NCI-H2227 (cell line): ENCODE data around the gene DNAJC25.
"Not testable (repeated sequence)": the region's sequence is repeated elsewhere in the genome, so short reads cannot be mapped to it uniquely, and the experiment has no call there.

Experiments
- DNase-seq: peaks from one replicate; lab custom pipeline; 2025; ENCODE audit not compliant: unreplicated experiment; lab: John Stamatoyannopoulos, UW

The DNAJC25 gene

DNA sequence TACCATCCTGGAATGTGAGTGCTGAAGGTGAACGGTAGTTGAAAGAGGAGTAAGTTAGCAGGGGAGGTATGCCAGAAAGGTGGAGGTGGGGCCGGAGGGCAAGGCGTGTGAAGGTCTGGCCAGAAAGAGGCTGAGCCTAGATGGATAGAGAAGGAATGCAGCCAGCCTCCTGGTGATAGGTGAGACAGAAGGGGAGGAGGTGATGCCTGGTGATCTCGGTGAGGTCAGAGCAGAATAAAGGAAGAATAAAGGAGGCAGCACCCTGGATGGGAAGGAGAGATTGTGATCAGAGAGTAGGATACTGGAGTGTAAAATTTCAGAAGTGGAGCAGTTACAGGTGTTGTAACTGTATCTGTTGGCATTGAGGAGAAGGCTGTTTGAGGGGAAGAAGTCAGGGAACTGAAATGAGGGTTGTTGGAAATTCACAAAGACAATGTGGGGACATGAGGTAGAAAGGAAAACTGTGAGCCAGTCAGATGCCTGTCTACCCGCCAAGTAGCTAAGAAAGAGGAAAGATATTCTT lies 32.2 kb downstream of the DNAJC25 start:
- no peak for DNase-seq

DNA sequence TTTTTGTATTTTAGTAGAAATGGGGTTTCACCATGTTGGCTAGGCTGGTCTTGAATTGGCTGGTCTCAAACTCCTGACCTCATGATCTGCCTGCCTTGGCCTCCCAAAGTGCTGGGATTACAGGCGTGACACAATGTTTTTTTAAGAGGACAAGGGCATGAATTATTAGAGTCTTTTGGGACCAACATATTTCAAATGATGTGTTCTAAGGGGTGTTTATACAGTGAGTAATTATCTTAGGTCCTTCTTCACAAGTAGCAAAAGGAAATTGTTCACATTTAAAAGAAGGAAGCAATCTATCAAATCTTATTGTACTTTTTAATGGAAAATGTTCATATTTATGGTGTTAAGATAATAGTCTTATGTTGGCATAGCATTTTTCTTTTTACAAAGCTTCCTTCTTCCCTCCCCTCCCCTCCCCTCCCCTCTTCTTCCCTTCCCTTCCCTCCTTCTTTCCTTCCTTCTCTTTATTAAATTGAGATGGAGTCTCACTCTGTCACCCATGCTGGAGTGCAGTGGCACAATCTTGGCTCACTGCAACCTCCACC lies 37.0 kb downstream of the DNAJC25 start:
- DNase-seq, result no peak

DNA sequence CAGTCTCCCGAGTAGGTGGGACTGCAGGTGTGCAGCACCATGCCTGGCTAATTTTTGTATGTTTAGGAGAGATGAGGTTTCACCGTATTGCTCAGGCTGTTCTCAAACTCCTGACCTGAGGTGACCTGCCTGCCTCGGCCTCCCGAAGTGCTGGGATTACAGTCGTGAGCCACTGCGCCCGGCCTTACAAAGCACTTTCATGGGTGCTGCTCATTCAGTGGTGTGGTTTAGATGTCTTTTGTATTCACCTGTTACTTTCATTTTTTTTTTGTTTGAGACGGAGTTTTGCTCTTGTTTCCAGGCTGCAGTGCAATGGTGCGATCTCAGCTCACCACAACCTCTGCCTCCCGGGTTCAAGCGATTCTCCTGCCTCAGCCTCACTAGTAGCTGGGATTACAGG lies 37.5 kb downstream of the DNAJC25 start:
- DNase-seq, result not testable (repeated sequence)

DNA sequence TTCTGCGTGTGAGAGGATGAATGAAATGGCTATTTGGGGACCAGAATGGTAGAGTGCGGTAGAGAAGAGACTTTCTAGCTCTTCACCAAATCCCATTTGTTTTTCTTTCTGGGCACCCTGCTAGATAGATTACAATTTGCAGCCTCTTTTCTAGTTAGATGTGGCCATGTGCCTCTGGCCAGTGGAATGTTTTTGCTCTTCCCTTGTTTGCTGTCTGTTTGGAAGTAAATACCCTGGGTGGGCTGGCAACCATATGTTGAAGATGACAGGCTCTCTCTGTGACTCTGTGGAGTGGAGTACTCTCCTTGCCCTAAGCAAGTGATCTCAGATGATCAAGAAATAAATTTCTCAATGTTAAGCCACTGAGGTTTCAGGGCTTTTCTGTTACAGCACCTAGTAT lies 43.2 kb downstream of the DNAJC25 start:
- DNase-seq, result no peak

DNA sequence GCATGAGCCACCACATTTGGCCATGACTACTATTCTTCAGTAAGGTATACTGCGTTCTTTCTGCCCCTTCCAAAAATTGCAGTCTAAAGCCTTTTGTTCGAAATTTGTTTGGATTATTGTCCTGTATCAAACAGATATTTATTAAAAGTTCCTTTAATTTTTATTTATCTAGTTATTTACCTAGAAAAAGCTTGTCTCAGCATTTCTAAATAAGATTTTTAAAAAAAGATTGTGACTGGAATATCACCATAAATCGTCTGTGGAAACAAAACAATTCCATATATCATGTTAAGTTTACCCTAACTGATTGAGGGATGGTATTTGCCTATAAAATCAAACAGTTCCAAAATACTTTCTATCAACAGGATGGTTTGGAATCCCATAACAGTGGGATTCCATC lies 45.0 kb downstream of the DNAJC25 start:
- DNase-seq, result no peak

DNA sequence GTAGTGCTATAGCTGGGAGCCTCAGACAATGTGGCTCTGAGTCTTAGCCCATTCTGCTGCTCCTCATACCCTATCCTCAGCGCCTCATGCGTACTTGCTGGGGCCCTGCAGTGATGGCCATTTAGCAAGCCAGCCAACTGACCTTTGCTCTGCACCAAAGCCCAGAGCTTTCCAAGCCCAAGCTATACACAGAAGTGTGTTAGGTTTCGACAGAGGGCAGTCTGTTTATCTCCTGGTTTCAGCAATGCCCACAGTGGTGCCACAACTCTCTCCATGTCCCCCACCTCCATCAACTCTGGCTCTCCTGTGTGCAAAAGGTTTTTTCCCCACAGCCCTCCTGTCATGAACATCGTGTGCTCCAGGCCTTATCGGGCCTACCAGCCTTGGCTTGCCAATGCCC lies 47.2 kb downstream of the DNAJC25 start:
- DNase-seq, result no peak

DNA sequence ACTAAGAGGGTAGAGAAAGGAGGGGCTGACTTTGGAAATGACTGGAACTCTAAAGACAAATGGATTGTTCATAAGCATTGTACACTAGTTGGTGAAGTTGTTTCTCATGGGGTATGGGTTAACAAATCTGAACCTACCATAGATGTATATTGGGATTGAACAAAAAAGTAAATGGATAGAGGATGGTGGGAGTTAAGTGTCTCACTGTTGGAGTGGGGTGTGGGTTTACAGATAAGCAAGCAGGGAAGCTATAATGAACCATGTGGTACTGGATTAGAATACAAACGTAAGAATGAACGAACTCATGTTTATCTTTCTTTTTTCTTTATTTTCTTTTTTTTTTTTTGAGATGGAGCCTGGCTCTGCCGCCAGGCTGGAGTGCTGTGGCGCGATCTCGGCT lies 48.1 kb downstream of the DNAJC25 start:
- DNase-seq, result no peak

DNA sequence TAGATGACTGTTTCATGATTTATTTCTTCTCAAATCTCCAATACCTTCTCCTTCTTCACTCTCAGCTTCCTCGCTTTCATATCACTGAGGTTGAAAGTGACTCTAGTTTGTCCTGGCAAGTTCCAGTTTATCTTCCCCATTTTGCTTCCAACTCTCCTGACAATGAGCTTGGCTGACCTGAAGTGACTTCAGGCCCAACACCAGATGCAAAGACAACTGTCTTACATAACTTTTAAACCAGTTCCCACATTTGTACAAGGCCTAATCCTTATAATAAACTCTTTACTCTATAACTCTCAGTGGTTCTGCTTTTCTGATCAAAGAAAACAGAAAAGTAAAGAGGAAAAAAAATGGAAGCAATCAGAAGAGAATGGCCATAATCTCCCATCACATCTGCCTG lies 52.3 kb downstream of the DNAJC25 start:
- no peak for DNase-seq

DNA sequence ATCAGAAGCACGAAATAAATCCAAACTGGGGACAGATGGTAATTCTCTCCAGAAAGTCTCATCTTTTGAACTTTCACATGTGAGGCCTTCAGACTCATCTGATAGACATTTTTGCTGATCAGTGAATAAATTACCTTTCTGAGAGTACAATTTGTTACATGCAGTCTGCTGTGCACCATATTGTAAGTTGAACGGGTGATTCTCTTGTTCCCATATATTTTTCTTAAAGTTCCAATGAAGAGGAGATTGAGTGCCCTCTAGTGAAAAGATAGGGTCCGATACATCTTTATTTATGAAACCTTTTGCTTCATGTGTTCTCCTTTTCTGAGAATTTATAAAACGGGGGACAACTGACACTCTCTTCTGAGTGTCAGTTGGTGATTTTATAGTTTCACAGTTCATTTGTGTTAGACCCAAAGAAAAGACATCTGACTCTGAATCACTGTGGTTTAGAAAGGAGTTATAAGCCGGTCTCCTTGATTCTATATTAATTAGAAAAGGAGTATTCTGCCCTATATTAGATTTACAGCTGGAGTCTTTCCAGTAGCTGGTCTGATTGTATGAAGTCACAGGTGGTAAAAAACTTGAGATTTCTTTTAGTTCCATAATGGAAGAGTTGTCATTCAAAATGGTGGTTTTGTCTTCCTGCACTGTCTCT lies 60.7 kb downstream of the DNAJC25 start:
- DNase-seq, result peak; percentile 16

DNA sequence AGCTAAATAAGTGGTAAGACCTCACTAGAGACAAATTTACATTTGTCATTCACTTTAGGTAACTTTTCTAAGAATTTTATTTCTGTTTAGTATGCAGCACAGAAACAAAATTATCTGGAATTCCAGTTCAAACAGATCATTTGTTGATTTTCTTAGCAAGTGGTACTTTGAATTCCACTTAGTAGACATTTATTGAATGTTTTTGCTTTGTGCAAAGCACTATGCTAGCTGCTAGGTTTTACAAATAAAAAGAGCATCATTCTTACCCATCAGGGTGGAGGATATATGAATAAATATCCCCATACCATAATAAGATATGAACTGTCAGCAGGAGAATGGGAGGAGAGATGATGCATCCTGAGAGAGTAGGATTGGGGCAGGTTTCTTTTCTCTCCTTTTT lies 65.7 kb downstream of the DNAJC25 start:
- no peak for DNase-seq

DNA sequence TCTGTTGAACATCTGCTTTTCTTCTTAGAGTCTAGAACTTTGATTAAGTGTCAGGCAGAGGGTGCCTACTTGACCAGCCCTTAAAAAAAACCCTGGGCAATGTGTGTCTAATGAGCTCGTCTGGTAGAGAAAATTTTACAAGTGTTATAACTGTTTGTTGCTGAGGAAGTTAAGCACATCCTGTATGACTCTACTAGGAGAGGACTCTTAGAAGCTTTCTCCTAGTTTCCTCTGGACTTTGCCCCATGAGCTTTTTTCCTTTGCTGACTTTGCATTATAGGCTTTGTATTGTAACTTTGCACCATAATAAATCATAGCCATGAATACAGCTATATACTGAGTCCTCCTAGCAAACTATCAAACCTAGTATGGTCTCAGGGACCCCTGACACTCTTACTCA lies 69.6 kb downstream of the DNAJC25 start:
- no peak for DNase-seq
